ENCODE results near the gene ENPP1. TPM values are rescaled to one million over a fixed set of nuclear protein-coding genes. Genes with fewer than 3 reads are reported as not detected.

The ENPP1 gene
- total RNA-seq, 1 experiment from 2014 or later, result 1.1 TPM

GRCh38 chr6:131825946-131826345 is 18.1 kb downstream of the ENPP1 start:
- Histone ChIP-seq H3K79me2 (ENCODE audit: low read length) (no peaks in the 10 kb centered on the region), H3K27ac (ENCODE audit: low read length) (no peak overlapping the region), H3K9me2 (replicated peaks; ENCODE audit: insufficient read depth, low read length) (no peaks in the 10 kb centered on the region), H3K4me2 (ENCODE audit: low read depth, low read length, poor library complexity, severe bottlenecking) (no peak overlapping the region), H3K4me1 (ENCODE audit: low read length) (no peaks in the 10 kb centered on the region), H3K27me3 (ENCODE audit: low read length) (no peaks in the 10 kb centered on the region), H3K9ac (ENCODE audit: low read length) (no peak overlapping the region), H2AFZ (ENCODE audit: low read length) (no peak overlapping the region), H3K9me3 (ENCODE audit: low read length) (no peaks in the 10 kb centered on the region), H3K36me3 (ENCODE audit: insufficient read depth, low read length) (no peaks in the 10 kb centered on the region), H3K4me3 (ENCODE audit: low read length) (no peak overlapping the region), H4K20me1 (ENCODE audit: insufficient read depth, low read depth, low read length) (no peaks in the 10 kb centered on the region)
- no peak for DNase-seq

- no peak overlapping the region for H3K4me3 ChIP-seq (ENCODE audit: low read length)
- no peaks in the 10 kb centered on the region for H3K9me2 ChIP-seq (replicated peaks; ENCODE audit: insufficient read depth, low read length)
- no peaks in the 10 kb centered on the region for H3K9me3 ChIP-seq (ENCODE audit: low read length)
- DNase-seq, result no peak
- H3K4me1 ChIP-seq (ENCODE audit: low read length), result no peaks in the 10 kb centered on the region
- no peak overlapping the region for H3K9ac ChIP-seq (ENCODE audit: low read length)
- H2AFZ ChIP-seq (ENCODE audit: low read length), result no peak overlapping the region
- no peaks in the 10 kb centered on the region for H3K79me2 ChIP-seq (ENCODE audit: low read length)
- no peak overlapping the region for H3K27ac ChIP-seq (ENCODE audit: low read length)
- no peaks in the 10 kb centered on the region for H4K20me1 ChIP-seq (ENCODE audit: insufficient read depth, low read depth, low read length)
- H3K36me3 ChIP-seq (ENCODE audit: insufficient read depth, low read length), result no peaks in the 10 kb centered on the region
- H3K4me2 ChIP-seq (ENCODE audit: low read depth, low read length, poor library complexity, severe bottlenecking), result no peak overlapping the region
- no peaks in the 10 kb centered on the region for H3K27me3 ChIP-seq (ENCODE audit: low read length)
Measured at GRCh38 chr6:131828080-131828479, 20.3 kb downstream of the ENPP1 start.

- DNase-seq, result no peak
- no peaks in the 10 kb centered on the region for H3K9me3 ChIP-seq (ENCODE audit: low read length)
- no peaks in the 10 kb centered on the region for H3K27me3 ChIP-seq (ENCODE audit: low read length)
- no peak overlapping the region for H3K4me2 ChIP-seq (ENCODE audit: low read depth, low read length, poor library complexity, severe bottlenecking)
- no peak overlapping the region for H3K4me3 ChIP-seq (ENCODE audit: low read length)
- no peak overlapping the region for H2AFZ ChIP-seq (ENCODE audit: low read length)
- H3K27ac ChIP-seq (ENCODE audit: low read length), result no peak overlapping the region
- no peak overlapping the region for H3K9ac ChIP-seq (ENCODE audit: low read length)
- no peaks in the 10 kb centered on the region for H4K20me1 ChIP-seq (ENCODE audit: insufficient read depth, low read depth, low read length)
- no peaks in the 10 kb centered on the region for H3K9me2 ChIP-seq (replicated peaks; ENCODE audit: insufficient read depth, low read length)
- no peaks in the 10 kb centered on the region for H3K4me1 ChIP-seq (ENCODE audit: low read length)
- no peaks in the 10 kb centered on the region for H3K79me2 ChIP-seq (ENCODE audit: low read length)
- H3K36me3 ChIP-seq (ENCODE audit: insufficient read depth, low read length), result no peaks in the 10 kb centered on the region
Measured at GRCh38 chr6:131828951-131829350, 21.1 kb downstream of the ENPP1 start.

- no peak overlapping the region for H3K27ac ChIP-seq (ENCODE audit: low read length)
- H3K4me3 ChIP-seq (ENCODE audit: low read length), result no peak overlapping the region
- no peak overlapping the region for H3K4me2 ChIP-seq (ENCODE audit: low read depth, low read length, poor library complexity, severe bottlenecking)
- H4K20me1 ChIP-seq (ENCODE audit: insufficient read depth, low read depth, low read length), result no peaks in the 10 kb centered on the region
- no peak overlapping the region for H3K9ac ChIP-seq (ENCODE audit: low read length)
- H3K36me3 ChIP-seq (ENCODE audit: insufficient read depth, low read length), result no peaks in the 10 kb centered on the region
- no peaks in the 10 kb centered on the region for H3K79me2 ChIP-seq (ENCODE audit: low read length)
- H3K27me3 ChIP-seq (ENCODE audit: low read length), result no peaks in the 10 kb centered on the region
- no peaks in the 10 kb centered on the region for H3K4me1 ChIP-seq (ENCODE audit: low read length)
- H2AFZ ChIP-seq (ENCODE audit: low read length), result no peak overlapping the region
- H3K9me3 ChIP-seq (ENCODE audit: low read length), result no peaks in the 10 kb centered on the region
- no peaks in the 10 kb centered on the region for H3K9me2 ChIP-seq (replicated peaks; ENCODE audit: insufficient read depth, low read length)
- no peak for DNase-seq
Measured at GRCh38 chr6:131831392-131831791, 23.6 kb downstream of the ENPP1 start.

GRCh38 chr6:131831886-131832285 is 24.1 kb downstream of the ENPP1 start:
- DNase-seq, result no peak
- Histone ChIP-seq H3K4me3 (ENCODE audit: low read length) (no peak overlapping the region), H3K79me2 (ENCODE audit: low read length) (no peaks in the 10 kb centered on the region), H3K27ac (ENCODE audit: low read length) (no peak overlapping the region), H2AFZ (ENCODE audit: low read length) (no peak overlapping the region), H3K4me2 (ENCODE audit: low read depth, low read length, poor library complexity, severe bottlenecking) (no peak overlapping the region), H4K20me1 (ENCODE audit: insufficient read depth, low read depth, low read length) (no peaks in the 10 kb centered on the region), H3K4me1 (ENCODE audit: low read length) (no peaks in the 10 kb centered on the region), H3K9me2 (replicated peaks; ENCODE audit: insufficient read depth, low read length) (no peaks in the 10 kb centered on the region), H3K27me3 (ENCODE audit: low read length) (no peaks in the 10 kb centered on the region), H3K9ac (ENCODE audit: low read length) (no peak overlapping the region), H3K36me3 (ENCODE audit: insufficient read depth, low read length) (no peaks in the 10 kb centered on the region), H3K9me3 (ENCODE audit: low read length) (no peaks in the 10 kb centered on the region)

GRCh38 chr6:131832363-131832762 is 24.5 kb downstream of the ENPP1 start:
- Histone ChIP-seq H3K36me3 (ENCODE audit: insufficient read depth, low read length) (no peaks in the 10 kb centered on the region), H2AFZ (ENCODE audit: low read length) (no peak overlapping the region)

GRCh38 chr6:131838051-131838450 is 30.2 kb downstream of the ENPP1 start:
- H3K9me3 ChIP-seq (ENCODE audit: low read length), result no peaks in the 10 kb centered on the region
- no peak overlapping the region for H3K9ac ChIP-seq (ENCODE audit: low read length)
- DNase-seq, result no peak
- H3K4me2 ChIP-seq (ENCODE audit: low read depth, low read length, poor library complexity, severe bottlenecking), result no peak overlapping the region
- H3K27me3 ChIP-seq (ENCODE audit: low read length), result no peaks in the 10 kb centered on the region
- H2AFZ ChIP-seq (ENCODE audit: low read length), result no peak overlapping the region
- H3K79me2 ChIP-seq (ENCODE audit: low read length), result no peaks in the 10 kb centered on the region
- no peaks in the 10 kb centered on the region for H3K9me2 ChIP-seq (replicated peaks; ENCODE audit: insufficient read depth, low read length)
- H3K4me3 ChIP-seq (ENCODE audit: low read length), result no peak overlapping the region
- H3K4me1 ChIP-seq (ENCODE audit: low read length), result no peaks in the 10 kb centered on the region
- no peak overlapping the region for H3K27ac ChIP-seq (ENCODE audit: low read length)
- no peaks in the 10 kb centered on the region for H4K20me1 ChIP-seq (ENCODE audit: insufficient read depth, low read depth, low read length)
- no peaks in the 10 kb centered on the region for H3K36me3 ChIP-seq (ENCODE audit: insufficient read depth, low read length)

More at GRCh38 chr6:131832363-131832762, 24.5 kb downstream of the ENPP1 start:
- Histone ChIP-seq H3K9me2 (replicated peaks; ENCODE audit: insufficient read depth, low read length) (no peaks in the 10 kb centered on the region), H3K4me1 (ENCODE audit: low read length) (no peaks in the 10 kb centered on the region), H3K4me3 (ENCODE audit: low read length) (no peak overlapping the region), H3K79me2 (ENCODE audit: low read length) (no peaks in the 10 kb centered on the region), H3K4me2 (ENCODE audit: low read depth, low read length, poor library complexity, severe bottlenecking) (no peak overlapping the region), H3K9ac (ENCODE audit: low read length) (no peak overlapping the region), H3K27me3 (ENCODE audit: low read length) (no peaks in the 10 kb centered on the region), H3K27ac (ENCODE audit: low read length) (no peak overlapping the region), H4K20me1 (ENCODE audit: insufficient read depth, low read depth, low read length) (no peaks in the 10 kb centered on the region), H3K9me3 (ENCODE audit: low read length) (no peaks in the 10 kb centered on the region)
- DNase-seq, result no peak

- Histone ChIP-seq H3K4me2 (ENCODE audit: low read depth, low read length, poor library complexity, severe bottlenecking) (no peak overlapping the region), H4K20me1 (ENCODE audit: insufficient read depth, low read depth, low read length) (no peaks in the 10 kb centered on the region), H3K9me2 (replicated peaks; ENCODE audit: insufficient read depth, low read length) (no peaks in the 10 kb centered on the region), H3K79me2 (ENCODE audit: low read length) (no peaks in the 10 kb centered on the region), H2AFZ (ENCODE audit: low read length) (no peak overlapping the region), H3K27me3 (ENCODE audit: low read length) (no peaks in the 10 kb centered on the region), H3K4me3 (ENCODE audit: low read length) (no peak overlapping the region), H3K9ac (ENCODE audit: low read length) (no peak overlapping the region), H3K36me3 (ENCODE audit: insufficient read depth, low read length) (no peaks in the 10 kb centered on the region), H3K27ac (ENCODE audit: low read length) (no peak overlapping the region), H3K9me3 (ENCODE audit: low read length) (no peaks in the 10 kb centered on the region), H3K4me1 (ENCODE audit: low read length) (no peaks in the 10 kb centered on the region)
- no peak for DNase-seq
Measured at GRCh38 chr6:131839388-131839787, 31.6 kb downstream of the ENPP1 start.

GRCh38 chr6:131840441-131840840 is 32.6 kb downstream of the ENPP1 start:
- DNase-seq, result no peak
- H3K9me3 ChIP-seq (ENCODE audit: low read length), result no peaks in the 10 kb centered on the region
- H3K4me3 ChIP-seq (ENCODE audit: low read length), result no peak overlapping the region
- H3K79me2 ChIP-seq (ENCODE audit: low read length), result no peaks in the 10 kb centered on the region
- no peaks in the 10 kb centered on the region for H4K20me1 ChIP-seq (ENCODE audit: insufficient read depth, low read depth, low read length)
- H3K9ac ChIP-seq (ENCODE audit: low read length), result no peak overlapping the region
- no peak overlapping the region for H2AFZ ChIP-seq (ENCODE audit: low read length)
- no peaks in the 10 kb centered on the region for H3K4me1 ChIP-seq (ENCODE audit: low read length)
- no peak overlapping the region for H3K4me2 ChIP-seq (ENCODE audit: low read depth, low read length, poor library complexity, severe bottlenecking)
- H3K27me3 ChIP-seq (ENCODE audit: low read length), result no peaks in the 10 kb centered on the region
- no peaks in the 10 kb centered on the region for H3K9me2 ChIP-seq (replicated peaks; ENCODE audit: insufficient read depth, low read length)
- no peaks in the 10 kb centered on the region for H3K36me3 ChIP-seq (ENCODE audit: insufficient read depth, low read length)
- no peak overlapping the region for H3K27ac ChIP-seq (ENCODE audit: low read length)

All from Karpas-422 (cell line).